Activated T-cell treated with anti-CD3 and anti-CD28 coated beads for 4 hours (primary cell): Measurements from ENCODE around the gene AASS.

ENCODE experiments used
- DNase-seq: peaks from one replicate; pipeline ENCODE4 v3.0.0-alpha.2; 2020

Gene AASS

DNA sequence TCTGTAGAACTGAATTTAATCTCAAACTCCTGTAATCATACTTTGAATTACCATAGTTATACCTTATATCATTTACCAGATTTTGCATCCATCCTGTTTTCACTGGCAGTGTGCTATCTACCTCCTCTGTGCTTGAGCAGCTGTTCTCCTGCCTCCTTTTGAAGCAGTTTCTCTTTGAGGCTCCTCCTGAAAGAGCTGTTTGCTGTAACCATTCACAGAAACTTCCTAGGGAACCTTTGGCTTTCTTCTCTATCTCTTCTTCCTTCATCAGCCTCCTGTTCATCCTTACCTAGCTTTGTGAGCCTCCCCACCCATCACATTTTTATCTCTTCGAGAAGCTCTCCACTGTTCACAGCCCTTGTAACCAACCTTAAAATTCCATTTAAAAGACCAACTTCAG is 108.2 kb downstream of the AASS start:
- no peak for DNase-seq

DNA sequence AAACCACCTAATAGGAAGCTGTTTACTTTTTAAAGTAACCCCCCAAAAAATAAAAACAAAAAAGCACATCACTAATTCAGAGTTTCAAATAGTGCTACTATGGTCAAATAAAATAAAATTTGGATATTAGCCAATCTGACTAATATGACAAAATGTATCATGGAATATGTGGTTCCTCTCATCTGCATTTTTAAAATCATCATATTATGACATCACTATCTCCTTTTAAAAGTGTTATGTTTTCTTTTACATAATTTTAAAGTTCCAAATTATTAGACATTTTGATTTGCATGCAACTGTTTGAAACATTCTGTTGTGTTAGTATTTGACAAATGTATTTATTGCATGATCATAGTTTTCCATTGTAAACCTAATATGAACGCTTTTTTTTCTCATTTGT is 110.4 kb downstream of the AASS start:
- no peak for DNase-seq

DNA sequence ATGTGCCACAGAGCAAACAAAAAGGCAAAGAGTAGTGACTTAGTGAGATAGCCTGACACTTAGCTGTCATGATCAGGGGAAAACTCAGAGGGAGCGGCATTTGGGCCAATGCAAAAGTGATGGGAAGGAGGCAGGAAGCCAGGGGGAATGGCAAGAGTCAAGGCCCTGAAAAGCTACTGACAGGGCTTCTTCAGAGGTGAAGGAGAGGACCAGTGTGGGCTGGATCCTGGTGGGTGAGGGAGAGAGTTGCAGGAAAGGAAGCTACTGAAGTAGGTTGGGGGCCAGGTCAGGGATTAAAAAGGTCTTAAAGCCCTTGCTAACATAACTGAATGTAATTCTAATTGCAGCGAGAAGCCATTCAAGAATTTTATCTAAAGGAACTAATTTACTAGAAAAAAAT is 117.0 kb downstream of the AASS start:
- DNase-seq = no peak
